Endodermal cell (in vitro differentiated cells): Measurements from ENCODE around the gene ALOX5. TPM values are rescaled to one million over a fixed set of nuclear protein-coding genes. Genes with fewer than 3 reads are reported as not detected.
"Not testable (repeated sequence)": the region's sequence is repeated elsewhere in the genome, so short reads cannot be mapped to it uniquely, and the experiment has no call there.

Experiments
- DNase-seq: peaks from one replicate; pipeline ENCODE4 v3.0.0-alpha.2; 2017
- H3K27ac ChIP-seq: 2 replicates; pipeline ENCODE4 v1.5.1; 2013; ENCODE audit warnings: mild to moderate bottlenecking, low read depth, low read length, moderate library complexity
- H3K27me3 ChIP-seq: 2 replicates; pipeline ENCODE4 v1.6.1; 2013; ENCODE audit warnings: mild to moderate bottlenecking, low read length, moderate library complexity; ENCODE audit not compliant: insufficient read depth, control insufficient read depth, poor library complexity, severe bottlenecking
- H3K36me3 ChIP-seq: 2 replicates; pipeline ENCODE4 v1.7.0; 2013; ENCODE audit warnings: mild to moderate bottlenecking, low read length, moderate library complexity; ENCODE audit not compliant: control insufficient read depth, insufficient read depth
- H3K4me1 ChIP-seq: one replicate; pipeline ENCODE4 v1.7.0; 2013; ENCODE audit warnings: low read length; ENCODE audit not compliant: control insufficient read depth, insufficient read depth
- H3K4me3 ChIP-seq: 2 replicates; pipeline ENCODE4 v1.5.1; 2013; ENCODE audit warnings: mild to moderate bottlenecking, low read length, moderate library complexity
- H3K9ac ChIP-seq: 2 replicates; pipeline ENCODE4 v1.6.1; 2013; ENCODE audit warnings: mild to moderate bottlenecking, low read length, moderate library complexity; ENCODE audit not compliant: poor library complexity, severe bottlenecking; ENCODE audit errors: extremely low read depth
- H3K9me3 ChIP-seq: 2 replicates; pipeline ENCODE4 v1.6.1; 2013; ENCODE audit warnings: mild to moderate bottlenecking, low read length, moderate library complexity; ENCODE audit not compliant: control insufficient read depth
- H3K27ac Mint-ChIP-seq: 2 replicates; pipeline ENCODE4 v1.8.0; 2020; ENCODE audit warnings: mixed read lengths
- H3K27me3 Mint-ChIP-seq: 2 replicates; pipeline ENCODE4 v1.8.0; 2021; ENCODE audit warnings: mild to moderate bottlenecking, mixed read lengths; ENCODE audit not compliant: insufficient read depth
- H3K36me3 Mint-ChIP-seq: 2 replicates; pipeline ENCODE4 v1.8.0; 2020; ENCODE audit warnings: low read depth, mixed read lengths
- H3K4me1 Mint-ChIP-seq: 2 replicates; pipeline ENCODE4 v1.8.0; 2020; ENCODE audit warnings: mixed read lengths
- H3K4me3 Mint-ChIP-seq: 2 replicates; pipeline ENCODE4 v1.8.0; 2020; ENCODE audit warnings: mild to moderate bottlenecking, moderate library complexity, mixed read lengths
- H3K9me3 Mint-ChIP-seq: 2 replicates; pipeline ENCODE4 v1.8.0; 2020; ENCODE audit warnings: mild to moderate bottlenecking, mixed read lengths
- WGBS, 2 experiments: methylation state at CpG; one replicate each; pipeline versions ENCODE4 v1.1.5 to v1.1.7; 2013; ENCODE audit warnings: missing lambda C conversion rate in 2 of 2, mixed read lengths in 1 of 2; ENCODE audit not compliant: insufficient coverage in 1 of 2, insufficient read length in 1 of 2; 5-methylcytosine and 5-hydroxymethylcytosine counted together
- total RNA-seq, 2 donors: library from RNA; stranded (reverse); fragmentation: NEBNext Ultra II Directional in 1 of 2; extraction: Animal tissue kit (Norgen Biotek cat#: 25700) in 1 of 2; gene quantifications; 2 replicates in 1 of 2; 3 replicates in 1 of 2; pipeline ENCODE4 v1.2.1, GENCODE V29; 2021
- TF ChIP-seq, protein P1 (sequence below): fragments of 200-600 bp; sonication (generic); conservative IDR thresholded peaks from 2 replicates; pipeline ENCODE4 v1.5.0; 2021; ENCODE audit warnings: antibody characterized with exemption, mild to moderate bottlenecking

ALOX5 gene
- total RNA-seq, 2 donors from 2014 or later = 0.31 to 1.1 TPM

DNA sequence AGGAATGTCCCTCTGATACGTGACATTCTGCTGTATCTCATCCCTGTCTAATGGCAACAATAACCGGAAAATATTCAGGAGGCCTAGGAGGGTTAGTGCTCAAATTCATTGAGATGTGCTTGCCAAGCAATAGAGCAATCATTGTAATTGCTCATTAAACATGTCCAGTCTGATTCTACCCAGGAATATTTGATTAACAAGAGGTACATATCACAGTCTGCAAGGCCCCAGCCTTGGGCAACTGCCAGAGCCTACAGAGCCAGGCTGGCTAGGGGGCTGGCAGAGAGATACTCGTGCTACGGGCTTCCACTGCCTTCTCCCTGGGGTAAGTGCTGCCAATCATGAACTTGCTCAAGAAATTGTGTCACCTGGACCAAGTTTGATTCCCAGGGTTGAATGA lies 99.1 kb downstream of the ALOX5 start:
- WGBS, 2 experiments = 91 to 100% methylated on average over 2 to 4 of the region's 4 CpGs
- Histone ChIP-seq H3K4me1 (no peaks in the 10 kb centered on the region), H3K27ac (no peak overlapping the region), H3K9ac (no peak overlapping the region), H3K27me3 (no peaks in the 10 kb centered on the region), H3K36me3 (no peaks in the 10 kb centered on the region), H3K9me3 (no peaks in the 10 kb centered on the region), H3K4me3 (no peak overlapping the region)
- Mint-ChIP-seq H3K36me3 (no peaks in the 10 kb centered on the region), H3K9me3 (no peaks in the 10 kb centered on the region), H3K27ac (no peak overlapping the region), H3K4me1 (peaks cover 16% of the 10 kb centered on the region), H3K4me3 (no peak overlapping the region), H3K27me3 (no peaks in the 10 kb centered on the region)
- TF ChIP-seq, protein P1, sequence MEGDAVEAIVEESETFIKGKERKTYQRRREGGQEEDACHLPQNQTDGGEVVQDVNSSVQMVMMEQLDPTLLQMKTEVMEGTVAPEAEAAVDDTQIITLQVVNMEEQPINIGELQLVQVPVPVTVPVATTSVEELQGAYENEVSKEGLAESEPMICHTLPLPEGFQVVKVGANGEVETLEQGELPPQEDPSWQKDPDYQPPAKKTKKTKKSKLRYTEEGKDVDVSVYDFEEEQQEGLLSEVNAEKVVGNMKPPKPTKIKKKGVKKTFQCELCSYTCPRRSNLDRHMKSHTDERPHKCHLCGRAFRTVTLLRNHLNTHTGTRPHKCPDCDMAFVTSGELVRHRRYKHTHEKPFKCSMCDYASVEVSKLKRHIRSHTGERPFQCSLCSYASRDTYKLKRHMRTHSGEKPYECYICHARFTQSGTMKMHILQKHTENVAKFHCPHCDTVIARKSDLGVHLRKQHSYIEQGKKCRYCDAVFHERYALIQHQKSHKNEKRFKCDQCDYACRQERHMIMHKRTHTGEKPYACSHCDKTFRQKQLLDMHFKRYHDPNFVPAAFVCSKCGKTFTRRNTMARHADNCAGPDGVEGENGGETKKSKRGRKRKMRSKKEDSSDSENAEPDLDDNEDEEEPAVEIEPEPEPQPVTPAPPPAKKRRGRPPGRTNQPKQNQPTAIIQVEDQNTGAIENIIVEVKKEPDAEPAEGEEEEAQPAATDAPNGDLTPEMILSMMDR = no peak
- DNase-seq = no peak

DNA sequence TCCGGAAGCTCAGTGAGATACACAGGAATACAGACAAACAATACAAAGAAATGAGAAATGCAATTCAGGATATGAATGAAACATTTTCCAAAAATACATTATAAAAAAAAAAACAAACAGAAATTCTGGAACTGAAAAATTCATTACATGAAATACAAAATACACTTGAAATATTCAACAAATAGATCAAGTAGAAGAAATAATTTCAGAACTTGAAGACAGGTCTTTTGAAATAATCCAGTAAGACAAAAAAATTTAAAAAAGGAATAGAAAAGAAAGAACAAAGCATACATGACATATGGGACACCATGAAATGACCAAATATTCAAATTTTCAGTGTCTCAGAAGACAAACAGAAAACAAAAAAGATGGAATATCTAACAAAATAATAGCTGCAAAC lies 102.5 kb downstream of the ALOX5 start:
- Histone ChIP-seq H3K4me3 (no peak overlapping the region), H3K4me1 (no peaks in the 10 kb centered on the region), H3K9ac (no peak overlapping the region), H3K36me3 (no peaks in the 10 kb centered on the region), H3K9me3 (peaks cover 7% of the 10 kb centered on the region), H3K27ac (no peak overlapping the region), H3K27me3 (no peaks in the 10 kb centered on the region)
- Mint-ChIP-seq H3K4me3 (no peak overlapping the region), H3K27ac (no peak overlapping the region), H3K36me3 (peaks cover 21% of the 10 kb centered on the region), H3K27me3 (no peaks in the 10 kb centered on the region), H3K4me1 (peaks cover 7% of the 10 kb centered on the region), H3K9me3 (peaks cover 20% of the 10 kb centered on the region)
- WGBS, 2 experiments = 100% methylated on average over 1 of the region's 1 CpG; no CpG with 5 or more reads in 1 of the 2 experiments
- TF ChIP-seq, protein P1 = no peak
- DNase-seq = no peak

DNA sequence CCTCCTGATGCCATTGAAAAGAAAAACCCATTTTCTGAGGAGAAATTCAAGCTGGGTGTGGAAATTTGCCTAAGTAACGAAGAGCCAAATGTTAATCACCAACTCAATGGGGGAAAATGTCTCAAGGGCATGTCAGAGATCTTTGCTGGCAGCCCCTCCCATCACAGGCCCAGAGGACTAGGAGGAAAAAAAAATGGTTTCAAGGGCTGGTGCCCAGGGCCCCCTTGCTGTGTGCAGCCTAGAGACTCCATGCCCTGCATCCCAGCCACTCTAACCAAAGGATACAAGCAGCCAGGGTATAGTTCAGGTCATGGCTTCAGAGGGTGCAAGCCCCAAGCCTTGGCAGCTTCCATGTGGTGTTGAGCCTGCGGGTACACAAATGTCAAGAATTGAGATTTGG lies 106.3 kb downstream of the ALOX5 start:
- H3K4me3 Mint-ChIP-seq = no peak overlapping the region
- Histone ChIP-seq H3K4me1 (no peaks in the 10 kb centered on the region), H3K9me3 (peaks cover 7% of the 10 kb centered on the region), H3K9ac (no peak overlapping the region), H3K4me3 (no peak overlapping the region), H3K36me3 (no peaks in the 10 kb centered on the region), H3K27ac (no peak overlapping the region), H3K27me3 (no peaks in the 10 kb centered on the region)
- no peak for DNase-seq
- no peaks in the 10 kb centered on the region for H3K27me3 Mint-ChIP-seq
- H3K9me3 Mint-ChIP-seq = peaks cover 34% of the 10 kb centered on the region
- peaks cover 42% of the 10 kb centered on the region for H3K36me3 Mint-ChIP-seq
- TF ChIP-seq, protein P1 = no peak
- H3K27ac Mint-ChIP-seq = no peak overlapping the region
- no peaks in the 10 kb centered on the region for H3K4me1 Mint-ChIP-seq
- WGBS, 2 experiments = 93 to 100% methylated on average over 2 of the region's 2 CpGs

DNA sequence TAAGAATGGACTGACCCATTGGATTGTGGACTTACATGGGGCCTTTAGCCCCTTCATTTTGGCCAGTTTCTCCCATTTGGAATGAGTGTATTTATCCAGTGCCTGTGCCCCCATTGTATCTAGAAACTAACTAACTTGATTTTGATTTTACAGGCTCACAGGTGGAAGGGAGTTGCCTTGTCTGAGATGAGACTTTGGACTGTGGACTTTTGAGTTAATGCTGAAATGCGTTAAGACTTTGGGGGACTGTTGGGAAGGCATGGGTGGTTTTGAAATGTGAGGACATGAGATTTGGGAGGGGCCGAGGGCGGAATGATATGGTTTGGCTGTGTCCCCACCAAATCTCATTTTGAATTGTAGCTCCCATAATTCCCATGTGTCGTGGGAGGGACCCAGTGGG lies 107.1 kb downstream of the ALOX5 start:
- not testable (repeated sequence) for H3K36me3 ChIP-seq, H3K4me3 Mint-ChIP-seq, H3K9ac ChIP-seq, H3K27ac Mint-ChIP-seq, H3K9me3 ChIP-seq, H3K4me3 ChIP-seq, H3K27me3 Mint-ChIP-seq, H3K27ac ChIP-seq, H3K4me1 ChIP-seq, H3K4me1 Mint-ChIP-seq, DNase-seq, H3K27me3 ChIP-seq
- Mint-ChIP-seq H3K36me3 (peaks cover 47% of the 10 kb centered on the region), H3K9me3 (peaks cover 34% of the 10 kb centered on the region)
- 82 to 100% methylated on average over 1 to 4 of the region's 4 CpGs for WGBS, 2 experiments
